HepG2 (cell line): Measurements from ENCODE around the gene C2orf81. TPM values are rescaled to one million over a fixed set of nuclear protein-coding genes. Genes with fewer than 3 reads are reported as not detected.

Source experiments
- ATF5 ChIP-seq: sonication (generic); formaldehyde crosslinking; IDR thresholded peaks from 2 replicates; pipeline ENCODE4 v1.4.0; 2020; ENCODE audit warnings: mild to moderate bottlenecking, low read depth, missing genetic modification reagents
- DBP ChIP-seq: sonication (generic); formaldehyde crosslinking; IDR thresholded peaks from 2 replicates; pipeline ENCODE4 v1.4.0; 2020; ENCODE audit warnings: missing genetic modification reagents; ENCODE audit errors: not compliant biosample characterization
- GPBP1L1 ChIP-seq: sonication (generic); formaldehyde crosslinking; IDR thresholded peaks from 2 replicates; pipeline ENCODE4 v1.5.0; 2020; ENCODE audit warnings: mild to moderate bottlenecking, missing genetic modification reagents
- GRHL1 ChIP-seq: sonication (generic); formaldehyde crosslinking; conservative IDR thresholded peaks from 2 replicates; pipeline ENCODE4 v1.8.0; 2022; ENCODE audit warnings: missing genetic modification reagents
- GTF3A ChIP-seq: sonication (generic); formaldehyde crosslinking; conservative IDR thresholded peaks from 2 replicates; pipeline ENCODE4 v1.4.0; 2020; ENCODE audit warnings: mild to moderate bottlenecking, missing genetic modification reagents
- HNRNPH1 ChIP-seq: fragments of 200-400 bp; formaldehyde crosslinking; optimal IDR thresholded peaks from 2 replicates; pipeline ENCODE3; 2017; ENCODE audit warnings: mild to moderate bottlenecking, low read depth, low read length
- PLRG1 ChIP-seq: fragments of 450-650 bp; conservative IDR thresholded peaks from 2 replicates; pipeline ENCODE4 v1.6.1; 2016
- POLR2A ChIP-seq, 2 experiments: IDR thresholded peaks; 2 replicates each; pipeline ENCODE4 v1.6.1; 2011; ENCODE audit warnings: low read depth in 2 of 2, low read length in 2 of 2, mild to moderate bottlenecking in 1 of 2, moderate library complexity in 1 of 2; ENCODE audit not compliant: insufficient read depth in 1 of 2
- RNF219 ChIP-seq: sonication (generic); formaldehyde crosslinking; IDR thresholded peaks from 2 replicates; pipeline ENCODE4 v1.5.0; 2020; ENCODE audit warnings: mild to moderate bottlenecking, missing genetic modification reagents
- SIX4 ChIP-seq: sonication (generic); formaldehyde crosslinking; IDR thresholded peaks from 2 replicates; pipeline ENCODE4 v1.4.0; 2020; ENCODE audit warnings: missing genetic modification reagents
- SRF ChIP-seq: IDR thresholded peaks from 2 replicates; pipeline ENCODE4 v1.6.1; 2011; ENCODE audit warnings: mild to moderate bottlenecking, low read depth, low read length, moderate library complexity
- TGIF2 ChIP-seq: IDR thresholded peaks from 2 replicates; pipeline ENCODE4 v1.6.1; 2016; ENCODE audit warnings: control low read depth, missing compliant biosample characterization
- U2AF2 ChIP-seq: fragments of 200-400 bp; formaldehyde crosslinking; IDR thresholded peaks from 2 replicates; pipeline ENCODE4 v1.6.1; 2017; ENCODE audit warnings: low read depth, mild to moderate bottlenecking, low read length
- ZFP37 ChIP-seq: sonication (generic); formaldehyde crosslinking; IDR thresholded peaks from 2 replicates; pipeline ENCODE4 v1.4.0; 2020; ENCODE audit warnings: missing genetic modification reagents, borderline replicate concordance
- ZNF501 ChIP-seq: sonication (generic); formaldehyde crosslinking; IDR thresholded peaks from 2 replicates; pipeline ENCODE4 v1.5.1; 2020; ENCODE audit warnings: mild to moderate bottlenecking, moderate library complexity, missing genetic modification reagents
- ZNF639 ChIP-seq: conservative IDR thresholded peaks from 2 replicates; pipeline ENCODE4 v1.6.1; 2018; ENCODE audit warnings: missing genetic modification reagents
- ZNF709 ChIP-seq: sonication (generic); formaldehyde crosslinking; IDR thresholded peaks from 2 replicates; pipeline ENCODE4 v1.5.0; 2020; ENCODE audit warnings: mild to moderate bottlenecking, missing genetic modification reagents
- ZNF772 ChIP-seq: sonication (generic); formaldehyde crosslinking; IDR thresholded peaks from 2 replicates; pipeline ENCODE4 v1.5.0; 2020; ENCODE audit warnings: mild to moderate bottlenecking, missing genetic modification reagents
- ZNF777 ChIP-seq: sonication (generic); formaldehyde crosslinking; IDR thresholded peaks from 2 replicates; pipeline ENCODE4 v1.4.0; 2020; ENCODE audit warnings: missing genetic modification reagents
- ZNF781 ChIP-seq: sonication (generic); formaldehyde crosslinking; IDR thresholded peaks from 2 replicates; pipeline ENCODE4 v1.5.1; 2020; ENCODE audit warnings: borderline replicate concordance, mild to moderate bottlenecking, missing genetic modification reagents; ENCODE audit errors: not compliant biosample characterization
- ZNF800 ChIP-seq: sonication (generic); formaldehyde crosslinking; IDR thresholded peaks from 2 replicates; pipeline ENCODE4 v1.4.0; 2020; ENCODE audit warnings: missing genetic modification reagents
- ZNF879 ChIP-seq: sonication (generic); formaldehyde crosslinking; IDR thresholded peaks from 2 replicates; pipeline ENCODE4 v1.8.1; 2023; ENCODE audit warnings: missing genetic modification reagents
- polyA plus RNA-seq, 8 experiments: library from polyadenylated mRNA; depleted of rRNA in 3 of 8; stranded (reverse) in 7 of 8; unstranded in 1 of 8; fragments of >200 nt; fragmentation: Illumina TruSeq in 4 of 8; extraction: Trizol in 4 of 8; gene quantifications; 2 replicates each; pipeline versions ENCODE4 v1.2.1 to v1.2.3, GENCODE V29; 2011 to 2016; ENCODE audit warnings: low read depth in 4 of 8, missing spikeins in 1 of 8, mixed read lengths in 1 of 8; ENCODE audit not compliant: insufficient read depth in 1 of 8
- total RNA-seq, 5 experiments: library from RNA; depleted of rRNA; stranded (reverse); fragments of >200 nt; fragmentation: Illumina TruSeq; extraction: Trizol; gene quantifications; 2 replicates each; pipeline ENCODE4 v1.2.3, GENCODE V29; 2016; ENCODE audit warnings: low read depth in 1 of 5

Gene C2orf81
- total and polyA plus RNA-seq, 2 of the 13 experiments (the other 11 are each of a cell fraction or from before 2014, with no cell fraction given): 0.15 to 0.17 TPM

GRCh38 chr2:74424995-74425406 lies 3.6 kb upstream of the C2orf81 start (continued):
- no peak for TF ChIP-seq ZFP37 (CRISPR knock-in tag)
- TF ChIP-seq RNF219 (CRISPR knock-in tag): no peak
- no peak for TF ChIP-seq ZNF772 (CRISPR knock-in tag)
- TF ChIP-seq ZNF709 (CRISPR knock-in tag): no peak
- TF ChIP-seq GTF3A (CRISPR knock-in tag): no peak
- TF ChIP-seq POLR2A (IDR thresholded peaks at IDR 0.05; ENCODE audit: insufficient read depth in 1 of 2, low read depth in 2 of 2, low read length in 2 of 2): peak in 1 of 2 experiments; percentile 40; a peak in 1 of 4 replicates
- no peak for TF ChIP-seq SIX4 (CRISPR knock-in tag)
- no peak for TF ChIP-seq U2AF2
- no peak for TF ChIP-seq ZNF800
- no peak for TF ChIP-seq DBP (CRISPR knock-in tag)
- no peak for TF ChIP-seq ZNF777 (CRISPR knock-in tag)
- TF ChIP-seq ZNF879 (CRISPR knock-in tag): no peak
- no peak for TF ChIP-seq TGIF2
- no peak for TF ChIP-seq ATF5 (CRISPR knock-in tag)
- TF ChIP-seq GRHL1 (CRISPR knock-in tag): no peak
- TF ChIP-seq SRF: no peak
- TF ChIP-seq PLRG1: no peak
- no peak for TF ChIP-seq HNRNPH1
- TF ChIP-seq ZNF501: no peak; the same call in 1 of the 2 replicates
- TF ChIP-seq GPBP1L1: no peak
- TF ChIP-seq ZNF781 (CRISPR knock-in tag): no peak
- TF ChIP-seq ZNF639 (CRISPR knock-in tag): no peak
